GM10248 (cell line): Measurements from ENCODE around the gene IDE.

ENCODE experiments used
- CTCF ChIA-PET: fragments of 300-600 bp; sonication (Branson Sonifier 250); formaldehyde crosslinking; extraction: SDS; loops from one replicate; lab custom pipeline; 2021; ENCODE audit warnings: antibody characterized with exemption; lab: Yijun Ruan, JAX
- POLR2A ChIA-PET: fragments of 350-650 bp; sonication (Branson Sonifier 250); formaldehyde crosslinking; extraction: SDS; loops from one replicate; lab custom pipeline; 2020; ENCODE audit warnings: antibody characterized with exemption; lab: Yijun Ruan, JAX
- DNase-seq: peaks from one replicate; pipeline ENCODE4 v3.0.0; 2012; ENCODE audit errors: extremely low spot score
- CTCF ChIP-seq: IDR thresholded peaks from 2 replicates; pipeline ENCODE4 v1.5.1; 2012; ENCODE audit warnings: mild to moderate bottlenecking, low read depth; ENCODE audit errors: extremely low read depth, missing control alignments, control extremely low read depth

IDE gene

DNA sequence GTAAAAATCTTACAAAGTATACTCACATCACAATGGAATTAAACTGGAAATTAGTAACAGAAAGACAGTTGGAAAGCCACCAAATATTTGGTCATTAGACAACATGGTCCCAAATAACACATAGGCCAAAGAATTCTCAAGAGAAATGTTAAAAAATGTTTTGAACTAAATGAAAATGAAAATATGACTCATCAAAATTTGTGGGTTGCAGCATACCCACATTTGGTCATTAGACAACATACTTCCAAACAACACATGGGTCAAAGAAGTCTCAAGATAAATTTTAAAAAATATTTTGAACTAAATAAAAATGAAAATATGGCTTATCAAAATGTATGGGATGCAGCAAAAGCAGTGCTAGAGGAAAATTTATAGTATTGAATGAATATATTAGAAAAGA is 152.3 kb downstream of the IDE start:
- POLR2A ChIA-PET = no interaction called here
- no peak for DNase-seq
- TF ChIP-seq CTCF = no peak
- CTCF ChIA-PET = no interaction called here

DNA sequence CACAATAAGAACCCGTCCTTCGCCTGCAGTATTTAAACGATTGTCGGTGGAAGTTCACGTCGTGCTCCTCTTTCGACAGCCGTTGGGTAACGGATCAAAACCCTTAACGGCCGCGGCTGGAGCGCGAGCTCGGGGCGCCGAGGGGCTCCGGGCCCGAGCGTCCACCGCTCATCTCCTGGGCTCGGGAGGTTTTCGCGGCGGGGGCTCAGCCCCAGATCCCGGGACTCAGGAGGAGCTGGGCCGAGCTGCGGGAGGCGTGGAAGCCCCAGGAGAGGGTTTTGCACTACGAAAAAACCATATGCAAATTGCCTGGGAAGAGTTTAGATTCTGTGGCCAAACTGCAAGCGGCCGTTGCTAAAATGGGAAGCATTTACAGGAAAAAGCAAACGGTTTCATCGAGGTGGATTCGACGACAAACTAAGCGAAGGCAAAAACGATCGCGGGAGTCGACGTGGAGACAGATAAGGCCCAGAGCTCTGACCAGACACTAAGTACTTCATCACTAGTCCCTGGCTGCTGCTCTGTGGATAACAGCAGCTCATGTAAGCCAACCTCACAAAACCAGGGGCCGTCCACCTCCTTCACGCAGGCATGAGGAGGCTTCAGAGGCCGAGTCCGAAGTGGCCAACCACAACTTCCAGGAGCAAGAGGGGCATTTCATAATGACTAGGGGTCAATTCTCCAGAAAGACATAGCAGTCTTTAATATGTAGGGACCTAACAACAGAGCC is 153.2 kb downstream of the IDE start:
- ChIA-PET CTCF (interaction anchor here (0.7 to 1.1 kb wide), 3 partner anchors 8 to 92 kb away, joined by 3 read pairs; no protein-coding TSS in a partner anchor), POLR2A (no interaction called here)
- no peak for DNase-seq
- TF ChIP-seq CTCF = no peak

DNA sequence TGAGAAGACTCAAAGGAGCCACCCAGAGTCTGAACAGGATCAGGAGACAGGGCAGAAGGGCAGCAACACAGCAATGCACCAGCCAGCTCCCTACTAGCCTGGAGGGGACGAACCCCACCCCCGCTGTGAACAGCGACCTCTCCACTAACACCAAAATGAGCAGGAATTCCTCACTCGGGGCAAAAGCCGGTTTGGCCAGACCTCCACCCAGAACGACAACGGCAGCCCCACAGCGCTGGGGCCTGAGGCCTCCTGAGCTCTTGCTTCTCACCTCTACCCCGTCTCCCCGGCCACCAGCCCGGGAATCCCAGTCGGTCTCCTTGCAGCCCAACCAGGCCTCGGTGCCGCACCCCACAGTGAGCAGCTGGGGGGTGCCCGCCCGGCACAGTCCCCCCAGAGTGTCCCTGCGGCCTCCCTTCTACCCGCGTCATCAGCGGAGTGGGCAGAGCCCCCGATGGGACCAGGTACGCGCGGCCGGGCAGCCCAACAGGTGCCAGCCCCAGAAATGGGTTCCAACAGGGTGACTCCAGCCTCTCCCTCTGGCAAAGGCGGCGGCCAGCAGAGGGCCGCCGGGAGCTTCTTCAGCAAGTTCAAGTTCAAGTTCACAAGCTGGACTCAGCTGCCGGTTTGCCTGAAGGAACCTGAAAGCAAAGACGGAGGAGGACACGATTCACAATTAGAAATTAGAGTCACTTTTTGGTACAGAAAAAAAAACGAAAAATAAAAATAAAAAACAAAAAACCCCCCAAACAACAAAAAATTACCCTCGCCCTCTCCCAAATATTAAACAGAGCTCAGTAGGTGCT is 153.9 kb downstream of the IDE start:
- POLR2A ChIA-PET = no interaction called here
- DNase-seq = no peak
- TF ChIP-seq CTCF = no peak
- CTCF ChIA-PET = interaction anchor here (0.7 to 1.3 kb wide), 5 partner anchors 8 to 124 kb away, joined by 3 read pairs; no protein-coding TSS in a partner anchor

DNA sequence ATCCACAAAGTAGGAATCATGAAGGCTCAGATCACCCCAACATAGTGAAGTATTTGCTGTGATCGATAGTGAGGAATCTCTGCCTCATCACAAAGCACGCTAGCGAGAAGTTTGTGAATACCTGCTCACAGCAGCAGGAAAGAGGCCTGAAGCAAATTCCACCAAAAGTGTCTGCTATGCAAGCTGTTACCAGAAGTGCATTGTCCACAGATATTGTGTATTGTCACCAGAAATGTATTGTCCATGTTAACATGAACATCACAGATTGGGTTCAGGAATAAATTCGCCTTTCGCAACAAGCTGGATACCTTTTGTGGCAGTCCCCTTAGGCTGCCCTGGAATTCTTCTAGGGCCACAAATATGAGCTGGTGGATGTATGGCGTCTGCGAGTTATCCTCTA is 155.0 kb downstream of the IDE start:
- no peak for TF ChIP-seq CTCF
- ChIA-PET POLR2A (no interaction called here), CTCF (interaction anchor here (1.0 to 1.3 kb wide), 2 partner anchors 14 to 123 kb away, joined by 3 read pairs; no protein-coding TSS in a partner anchor)
- DNase-seq = no peak

- DNase-seq = no peak
- ChIA-PET POLR2A (no interaction called here), CTCF (interaction anchor here (0.9 kb wide), 1 partner anchor 45 kb away, joined by 3 read pairs; no protein-coding TSS in a partner anchor)
- TF ChIP-seq CTCF = no peak
These were observed 155.7 kb downstream of the IDE start for GRCh38 chr10:92418221-92418620.

DNA sequence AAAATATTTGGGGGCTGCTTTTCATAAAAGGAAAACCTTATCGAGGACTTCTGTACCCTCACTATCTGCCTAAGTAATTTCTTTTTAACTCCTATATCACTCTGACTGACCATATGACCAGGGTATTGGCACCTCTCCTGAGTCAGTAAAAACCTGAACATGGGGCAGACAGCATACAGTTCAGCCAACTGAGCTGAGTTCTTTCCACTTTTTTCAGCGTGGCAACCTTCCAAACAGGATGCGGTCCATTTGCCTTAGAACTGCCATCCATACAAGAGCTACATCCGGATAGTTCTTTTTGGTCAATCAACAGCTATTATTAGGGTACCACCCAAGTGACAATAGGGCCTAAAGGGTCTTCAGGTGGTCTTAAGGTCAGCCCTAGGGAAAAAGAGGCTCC is 160.4 kb downstream of the IDE start:
- no peak for TF ChIP-seq CTCF
- POLR2A ChIA-PET = no interaction called here

More for the DNA sequence above, 160.4 kb downstream of the IDE start:
- CTCF ChIA-PET = no interaction called here
- DNase-seq = no peak
